H1 (cell line): ENCODE data around the gene ARHGAP15. TPM values are rescaled to one million over a fixed set of nuclear protein-coding genes. Genes with fewer than 3 reads are reported as not detected.

Experiments used
- CTCF ChIA-PET: fragments of 300-600 bp; sonication (Branson Sonifier 250); formaldehyde crosslinking; loops from one replicate; lab custom pipeline; 2021; ENCODE audit not compliant: partially characterized antibody; lab: Charles Lee
- POLR2A ChIA-PET: fragments of 300-600 bp; sonication (Branson Sonifier 250); formaldehyde crosslinking; loops from one replicate; lab custom pipeline; 2021; ENCODE audit warnings: inconsistent platforms; ENCODE audit not compliant: partially characterized antibody; lab: Charles Lee
- DNase-seq, 2 experiments: peaks; one replicate each; pipeline versions ENCODE4 v3.0.0 to v3.0.0-alpha.2; 2010 to 2022; ENCODE audit warnings: low spot score in 2 of 2, low read depth in 1 of 2, mixed read lengths in 1 of 2
- FAIRE-seq: peaks from 2 replicates; lab custom pipeline; 2011; peaks lifted over from hg19 to GRCh38; lab: Jason Lieb, UNC
- H2AFZ ChIP-seq: 2 replicates; pipeline ENCODE4 v1.8.1; 2012; ENCODE audit warnings: low read length, inconsistent platforms
- H2AK5ac ChIP-seq: 2 replicates; pipeline ENCODE4 v1.6.1; 2013; ENCODE audit warnings: low read depth, low read length
- H2BK120ac ChIP-seq: replicated peaks from 2 replicates; pipeline ENCODE3; 2013; ENCODE audit warnings: low read depth, low read length, inconsistent platforms
- H2BK12ac ChIP-seq: 2 replicates; pipeline ENCODE4 v1.6.1; 2013; ENCODE audit warnings: low read depth, low read length
- H2BK15ac ChIP-seq: 2 replicates; pipeline ENCODE4 v1.6.1; 2013; ENCODE audit warnings: low read length
- H2BK20ac ChIP-seq: 2 replicates; pipeline ENCODE4 v1.6.1; 2013; ENCODE audit warnings: low read length
- H2BK5ac ChIP-seq: 2 replicates; pipeline ENCODE4 v1.6.1; 2013; ENCODE audit warnings: low read depth, low read length
- H3K14ac ChIP-seq: 2 replicates; pipeline ENCODE4 v1.6.1; 2013; ENCODE audit warnings: inconsistent platforms; ENCODE audit not compliant: insufficient read length
- H3K18ac ChIP-seq: 2 replicates; pipeline ENCODE4 v1.6.1; 2013; ENCODE audit warnings: low read length; ENCODE audit errors: extremely low read depth
- H3K23ac ChIP-seq: 2 replicates; pipeline ENCODE4 v1.6.1; 2013; ENCODE audit warnings: inconsistent platforms; ENCODE audit not compliant: insufficient read length
- H3K23me2 ChIP-seq: 2 replicates; pipeline ENCODE4 v1.6.1; 2013; ENCODE audit warnings: low read depth, low read length
- H3K27ac ChIP-seq: 2 replicates; pipeline ENCODE4 v1.6.1; 2011; ENCODE audit warnings: low read depth, low read length, inconsistent platforms
- H3K27me3 ChIP-seq, 4 experiments: replicated peaks in 1 of 4; 1 replicate in 1 of 4; 2 replicates in 3 of 4; pipeline versions ENCODE4 v1.6.1 to v1.8.1; 2011 to 2013; ENCODE audit warnings: low read length in 3 of 4, mild to moderate bottlenecking in 3 of 4, inconsistent platforms in 2 of 4, mixed read lengths in 2 of 4, moderate library complexity in 1 of 4; ENCODE audit not compliant: control insufficient read depth in 3 of 4, insufficient read depth in 3 of 4; ENCODE audit errors: extremely low read depth in 1 of 4
- H3K36me3 ChIP-seq, 4 experiments: 2 replicates each; pipeline versions ENCODE4 v1.6.1 to v1.8.1; 2011 to 2013; ENCODE audit warnings: mild to moderate bottlenecking in 4 of 4, low read length in 3 of 4, moderate library complexity in 2 of 4, control low read depth in 1 of 4, inconsistent platforms in 1 of 4; ENCODE audit not compliant: insufficient read depth in 4 of 4, control insufficient read depth in 2 of 4
- H3K4ac ChIP-seq: replicated peaks from 2 replicates; pipeline ENCODE3; 2013; ENCODE audit warnings: low read length, low read depth, mixed read lengths, inconsistent platforms; ENCODE audit not compliant: insufficient read length
- H3K4me1 ChIP-seq, 4 experiments: replicated peaks in 1 of 4; 1 replicate in 1 of 4; 2 replicates in 3 of 4; pipeline versions ENCODE4 v1.6.1 to v1.8.1; 2011 to 2013; ENCODE audit warnings: low read length in 3 of 4, inconsistent platforms in 2 of 4, mixed read lengths in 1 of 4; ENCODE audit not compliant: insufficient read depth in 4 of 4, control insufficient read depth in 3 of 4
- H3K4me2 ChIP-seq, 2 experiments: 2 replicates each; pipeline versions ENCODE4 v1.6.1 to v1.8.1; 2011 to 2013; ENCODE audit warnings: low read depth in 2 of 2, low read length in 2 of 2, control low read depth in 1 of 2, inconsistent platforms in 1 of 2, mild to moderate bottlenecking in 1 of 2; ENCODE audit not compliant: insufficient read depth in 1 of 2
- H3K4me3 ChIP-seq, 4 experiments: fragments of 200-600, 300-600 bp in 1 of 4; sonication (generic), shearing (Covaris generic), sonication (Bioruptor Twin) in 1 of 4; 2 replicates each; pipeline versions ENCODE4 v1.5.1 to v1.8.1; 2011 to 2016; ENCODE audit warnings: low read length in 4 of 4, low read depth in 3 of 4, control low read depth in 2 of 4, inconsistent platforms in 2 of 4, mild to moderate bottlenecking in 2 of 4, mixed read lengths in 1 of 4, moderate library complexity in 1 of 4; ENCODE audit not compliant: insufficient read depth in 2 of 4; ENCODE audit errors: extremely low read depth in 1 of 4
- H3K56ac ChIP-seq: replicated peaks from 2 replicates; pipeline ENCODE3; 2013; ENCODE audit warnings: low read depth, mild to moderate bottlenecking, mixed read lengths, low read length, inconsistent platforms; ENCODE audit not compliant: insufficient read length
- H3K79me1 ChIP-seq: 2 replicates; pipeline ENCODE4 v1.6.1; 2013; ENCODE audit warnings: low read depth, low read length, control low read depth
- H3K79me2 ChIP-seq, 2 experiments: 2 replicates each; pipeline versions ENCODE4 v1.6.1 to v1.8.1; 2012 to 2013; ENCODE audit warnings: low read length in 2 of 2, mild to moderate bottlenecking in 2 of 2, inconsistent platforms in 1 of 2; ENCODE audit not compliant: insufficient read depth in 2 of 2, control insufficient read depth in 1 of 2
- H3K9ac ChIP-seq, 4 experiments: replicated peaks in 1 of 4; 1 replicate in 1 of 4; 2 replicates in 3 of 4; pipeline versions ENCODE4 v1.6.1 to v1.8.1; 2011 to 2013; ENCODE audit warnings: low read depth in 3 of 4, low read length in 3 of 4, control low read depth in 2 of 4, mild to moderate bottlenecking in 2 of 4, moderate library complexity in 2 of 4, inconsistent platforms in 1 of 4; ENCODE audit errors: extremely low read depth in 1 of 4
- H3K9me3 ChIP-seq, 2 experiments: 2 replicates each; pipeline versions ENCODE4 v1.6.1 to v1.8.1; 2012 to 2013; ENCODE audit warnings: mild to moderate bottlenecking in 2 of 2, moderate library complexity in 2 of 2, control low read depth in 1 of 2, inconsistent platforms in 1 of 2, low read depth in 1 of 2, low read length in 1 of 2, mixed read lengths in 1 of 2; ENCODE audit not compliant: insufficient read depth in 2 of 2
- H4K20me1 ChIP-seq, 2 experiments: replicated peaks in 1 of 2; 2 replicates each; pipeline versions ENCODE3 to v1.8.1; 2011 to 2013; ENCODE audit warnings: inconsistent platforms in 2 of 2, low read length in 2 of 2, mild to moderate bottlenecking in 1 of 2; ENCODE audit not compliant: insufficient read depth in 2 of 2, control insufficient read depth in 1 of 2
- H4K5ac ChIP-seq: 2 replicates; pipeline ENCODE4 v1.6.1; 2013; ENCODE audit warnings: low read length, low read depth, mixed read lengths, inconsistent platforms; ENCODE audit not compliant: insufficient read length
- H4K8ac ChIP-seq: 2 replicates; pipeline ENCODE4 v1.8.0; 2013; ENCODE audit warnings: mild to moderate bottlenecking, moderate library complexity, low read length, inconsistent platforms; ENCODE audit not compliant: insufficient read depth; ENCODE audit errors: extremely low read depth
- H4K91ac ChIP-seq: replicated peaks from 2 replicates; pipeline ENCODE3; 2013; ENCODE audit warnings: low read length, mixed read lengths, inconsistent platforms; ENCODE audit not compliant: insufficient read length
- CTCF ChIP-seq, 3 experiments: IDR thresholded peaks; 1 replicate in 2 of 3; 2 replicates in 1 of 3; pipeline versions ENCODE4 v1.5.1 to v1.6.1; 2011; ENCODE audit warnings: low read length in 3 of 3, mild to moderate bottlenecking in 3 of 3, inconsistent platforms in 2 of 3, low read depth in 1 of 3, moderate library complexity in 1 of 3; ENCODE audit not compliant: insufficient read depth in 1 of 3; ENCODE audit errors: control extremely low read depth in 1 of 3
- RAD21 ChIP-seq, 2 experiments: IDR thresholded peaks in 1 of 2; conservative IDR thresholded peaks in 1 of 2; 2 replicates each; pipeline ENCODE4 v1.6.1; 2011; ENCODE audit warnings: low read depth in 2 of 2, low read length in 2 of 2, improper control_type of control experiment in 1 of 2, inconsistent platforms in 1 of 2, mild to moderate bottlenecking in 1 of 2, moderate library complexity in 1 of 2
- USF2 ChIP-seq: IDR thresholded peaks from 2 replicates; pipeline ENCODE4 v1.6.1; 2011; ENCODE audit warnings: low read length, improper control_type of control experiment
- WGBS, 2 experiments: shearing (Covaris generic) in 1 of 2; methylation state at CpG; one replicate each; pipeline versions ENCODE4 v1.1.6 to v1.1.7; 2013 to 2015; ENCODE audit warnings: low lambda C conversion rate in 2 of 2, mixed read lengths in 2 of 2, inconsistent platforms in 1 of 2, low coverage in 1 of 2, missing lambda C conversion rate in 1 of 2; ENCODE audit not compliant: insufficient replicate concordance in 2 of 2, insufficient coverage in 1 of 2, insufficient read length in 1 of 2; ENCODE audit errors: extremely low coverage in 1 of 2, missing lambda C conversion rate in 1 of 2; 5-methylcytosine and 5-hydroxymethylcytosine counted together
- polyA plus RNA-seq, 7 experiments: library from polyadenylated mRNA; depleted of rRNA in 3 of 7; stranded (reverse) in 5 of 7; unstranded in 2 of 7; fragments of >200 nt in 5 of 7; fragments of 200-250 nt in 2 of 7; gene quantifications; 1 replicate in 5 of 7; 2 replicates in 1 of 7; 4 replicates in 1 of 7; pipeline versions ENCODE4 v1.2.1 to v1.2.3, GENCODE V29; 2011 to 2013; ENCODE audit warnings: missing spikeins in 2 of 7, mixed read lengths in 2 of 7
- total RNA-seq: library from RNA; stranded (reverse); fragmentation: NEBNext Ultra II Directional; extraction: Animal tissue kit (Norgen Biotek cat#: 25700); gene quantifications from 2 replicates; pipeline ENCODE4 v1.2.1, GENCODE V29; 2021

ARHGAP15 gene
- total and polyA plus RNA-seq, 2 of the 8 experiments (the other 6 are each of a cell fraction or from before 2014, with no cell fraction given): not detected

GRCh38 chr2:143263066-143263625 lies 133.9 kb downstream of the ARHGAP15 start:
- Histone ChIP-seq H2BK5ac (no peak overlapping the region), H2AFZ (0 out of 2 replicates have a peak overlapping the region, but pooled peaks have one; percentile 76), H3K56ac (no peak overlapping the region), H4K5ac (no peak overlapping the region), H4K8ac (no peak overlapping the region), H3K4ac (no peak overlapping the region), H3K14ac (no peak overlapping the region), H3K23me2 (no peaks in the 10 kb centered on the region; the same call in 1 of the 2 replicates), H3K79me1 (no peaks in the 10 kb centered on the region), H4K20me1 (no peaks in the 10 kb centered on the region), H3K36me3 (no peaks in the 10 kb centered on the region), H3K18ac (no peak overlapping the region), H3K4me1 (peaks cover 0 to 4% (median 0%) of the 10 kb centered on the region in 4 experiments; a peak in 1 of 7 replicates), H3K27me3 (no peaks in the 10 kb centered on the region), H3K9me3 (no peaks in the 10 kb centered on the region), H3K23ac (no peak overlapping the region), H2BK120ac (no peak overlapping the region), H3K79me2 (no peaks in the 10 kb centered on the region), H2BK20ac (no peak overlapping the region), H2BK12ac (no peak overlapping the region), H3K4me2 (no peak overlapping the region), H2AK5ac (no peak overlapping the region), H4K91ac (no peak overlapping the region), H2BK15ac (no peak overlapping the region), H3K9ac (no peak overlapping the region), H3K4me3 (no peak overlapping the region), H3K27ac (no peak overlapping the region)
- 96% methylated on average over 2 of the region's 2 CpGs; no CpG with 5 or more reads in 1 of the 2 experiments for WGBS, 2 experiments
- peak; percentile 69 for FAIRE-seq
- CTCF ChIA-PET: interaction anchor here (1.3 to 7.9 kb wide), 5 partner anchors 15 to 103 kb away, joined by 4 to 164 read pairs (median 8); no protein-coding TSS in a partner anchor
- POLR2A ChIA-PET: no interaction called here
- DNase-seq: no peak
- TF ChIP-seq USF2 (no peak), RAD21 (IDR thresholded peaks at IDR 0.05 in 1 of 2, conservative IDR thresholded peaks at IDR 0.05 in 1 of 2; ENCODE audit: low read depth in 2 of 2, low read length in 2 of 2) (peak; percentile 69 to 76), CTCF (IDR thresholded peaks at IDR 0.05; ENCODE audit: control extremely low read depth in 1 of 3, insufficient read depth in 1 of 3, low read depth in 1 of 3, low read length in 3 of 3) (peak; percentile 51 to 72 (median 56))
